DND-41 (cell line): ENCODE measurements around the gene SCN3B.

Source experiments
- ATAC-seq: fragments of 200-7000 bp; cut with Tn5 transposase; 3 replicates; pipeline ENCODE4 v1.9.1; 2021; ENCODE audit warnings: low read depth; ENCODE audit not compliant: insufficient read depth
- DNase-seq: peaks from one replicate; pipeline ENCODE4 v3.0.0-alpha.2; 2020
- H2AFZ ChIP-seq: 2 replicates; pipeline ENCODE4 v1.6.0; 2012; ENCODE audit warnings: low read depth, low read length
- H3K27ac ChIP-seq: 2 replicates; pipeline ENCODE4 v1.5.1; 2012; ENCODE audit warnings: low read length, inconsistent platforms
- H3K27me3 ChIP-seq: fragments of 200-600 bp; sonication (generic); 2 replicates; pipeline ENCODE4 v1.6.0; 2012; ENCODE audit warnings: low read length, mild to moderate bottlenecking, inconsistent platforms; ENCODE audit not compliant: insufficient read depth, poor library complexity
- H3K36me3 ChIP-seq: 2 replicates; pipeline ENCODE4 v1.5.1; 2012; ENCODE audit warnings: low read length, inconsistent platforms; ENCODE audit not compliant: insufficient read depth
- H3K4me1 ChIP-seq: 2 replicates; pipeline ENCODE4 v1.5.1; 2012; ENCODE audit warnings: mild to moderate bottlenecking, low read length; ENCODE audit not compliant: insufficient read depth
- H3K4me2 ChIP-seq: 2 replicates; pipeline ENCODE4 v1.6.0; 2012; ENCODE audit warnings: mild to moderate bottlenecking, moderate library complexity, low read length, inconsistent platforms; ENCODE audit not compliant: insufficient read depth
- H3K4me3 ChIP-seq, 2 experiments: fragments of 200-600 bp in 1 of 2; shearing (Covaris generic) in 1 of 2; 2 replicates each; pipeline ENCODE4 v1.5.1; 2012 to 2016; ENCODE audit warnings: inconsistent platforms in 2 of 2, low read length in 2 of 2, mild to moderate bottlenecking in 2 of 2, low read depth in 1 of 2, moderate library complexity in 1 of 2
- H3K79me2 ChIP-seq: 2 replicates; pipeline ENCODE4 v1.6.0; 2012; ENCODE audit warnings: low read length, inconsistent platforms; ENCODE audit not compliant: insufficient read depth
- H3K9ac ChIP-seq: 2 replicates; pipeline ENCODE4 v1.6.0; 2012; ENCODE audit warnings: low read depth, mild to moderate bottlenecking, inconsistent platforms, low read length, moderate library complexity
- H3K9me3 ChIP-seq: 2 replicates; pipeline ENCODE4 v1.5.1; 2012; ENCODE audit warnings: low read length, moderate library complexity, mild to moderate bottlenecking, inconsistent platforms; ENCODE audit not compliant: insufficient read depth, severe bottlenecking
- H4K20me1 ChIP-seq: 2 replicates; pipeline ENCODE4 v1.6.0; 2012; ENCODE audit warnings: low read length; ENCODE audit not compliant: insufficient read depth
- CTCF ChIP-seq: IDR thresholded peaks from 2 replicates; pipeline ENCODE4 v1.5.1; 2012; ENCODE audit warnings: borderline replicate concordance, low read length, moderate library complexity, mild to moderate bottlenecking; ENCODE audit not compliant: poor library complexity, severe bottlenecking; ENCODE audit errors: extremely low read depth
- EZH2 ChIP-seq: IDR thresholded peaks from 3 replicates; pipeline ENCODE4 v1.6.1; 2012; ENCODE audit warnings: borderline replicate concordance, low read depth, mild to moderate bottlenecking, moderate library complexity, low read length, inconsistent platforms; ENCODE audit not compliant: severe bottlenecking

The SCN3B gene

GRCh38 chr11:123654566-123655081, at the start of gene SCN3B:
Gene SCN3B, minus strand, starts transcription at chr11:123654624. Its CDS starts 823 bp downstream, at chr11:123653801.
- no peaks in the 10 kb centered on the region for H3K79me2 ChIP-seq
- no peak within 1 kb of the TSS for H2AFZ ChIP-seq
- no peaks in the 10 kb centered on the region for H3K4me1 ChIP-seq
- H3K4me3 ChIP-seq: no peak within 1 kb of the TSS
- ATAC-seq: no peak
- no peak for DNase-seq
- TF ChIP-seq CTCF: no peak
- no peak for TF ChIP-seq EZH2
- H3K27me3 ChIP-seq: no peaks in the 10 kb centered on the region
- H3K27ac ChIP-seq: no peak within 1 kb of the TSS
- H3K9me3 ChIP-seq: no peaks in the 10 kb centered on the region
- no peak within 1 kb of the TSS for H3K9ac ChIP-seq
- H3K4me2 ChIP-seq: no peak within 1 kb of the TSS
- no peaks in the 10 kb centered on the region for H4K20me1 ChIP-seq
- no peaks in the 10 kb centered on the region for H3K36me3 ChIP-seq

- Histone ChIP-seq H3K9me3 (no peaks in the 10 kb centered on the region), H3K4me3 (no peak overlapping the region), H3K27me3 (peaks cover 7% of the 10 kb centered on the region), H3K27ac (no peak overlapping the region), H3K79me2 (no peaks in the 10 kb centered on the region), H3K36me3 (no peaks in the 10 kb centered on the region), H2AFZ (no peak overlapping the region), H4K20me1 (no peaks in the 10 kb centered on the region), H3K4me2 (no peak overlapping the region), H3K4me1 (no peaks in the 10 kb centered on the region), H3K9ac (no peak overlapping the region)
- ATAC-seq (no peak), DNase-seq (no peak)
- TF ChIP-seq CTCF (no peak), EZH2 (no peak)
Measured at GRCh38 chr11:123702696-123703095, 48.3 kb upstream of the SCN3B start.

GRCh38 chr11:123702139-123702538, 47.7 kb upstream of the SCN3B start:
- no peak overlapping the region for H3K27ac ChIP-seq
- no peak for TF ChIP-seq EZH2
- TF ChIP-seq CTCF: no peak
- no peaks in the 10 kb centered on the region for H3K9me3 ChIP-seq
- DNase-seq: peak; percentile 21
- peak; percentile 49; the same call in 1 of the 3 replicates for ATAC-seq
- no peaks in the 10 kb centered on the region for H3K79me2 ChIP-seq
- no peak overlapping the region for H3K4me2 ChIP-seq
- H4K20me1 ChIP-seq: no peaks in the 10 kb centered on the region
- H3K36me3 ChIP-seq: no peaks in the 10 kb centered on the region
- H3K4me3 ChIP-seq: no peak overlapping the region
- H3K4me1 ChIP-seq: no peaks in the 10 kb centered on the region
- H3K9ac ChIP-seq: no peak overlapping the region
- no peak overlapping the region for H2AFZ ChIP-seq
- peaks cover 7% of the 10 kb centered on the region for H3K27me3 ChIP-seq

- no peaks in the 10 kb centered on the region for H4K20me1 ChIP-seq
- H3K4me3 ChIP-seq: no peak overlapping the region
- H3K4me2 ChIP-seq: no peak overlapping the region
- peaks cover 3% of the 10 kb centered on the region for H3K27me3 ChIP-seq
- H3K27ac ChIP-seq: no peak overlapping the region
- H3K9me3 ChIP-seq: no peaks in the 10 kb centered on the region
- TF ChIP-seq CTCF (no peak), EZH2 (no peak)
- DNase-seq: no peak
- no peaks in the 10 kb centered on the region for H3K4me1 ChIP-seq
- no peaks in the 10 kb centered on the region for H3K36me3 ChIP-seq
- H3K79me2 ChIP-seq: no peaks in the 10 kb centered on the region
- H2AFZ ChIP-seq: no peak overlapping the region
- H3K9ac ChIP-seq: no peak overlapping the region
- ATAC-seq: no peak
Measured at GRCh38 chr11:123700772-123701171, 46.3 kb upstream of the SCN3B start.
